ENCODE data around the gene GPC3.

The GPC3 gene

DNA sequence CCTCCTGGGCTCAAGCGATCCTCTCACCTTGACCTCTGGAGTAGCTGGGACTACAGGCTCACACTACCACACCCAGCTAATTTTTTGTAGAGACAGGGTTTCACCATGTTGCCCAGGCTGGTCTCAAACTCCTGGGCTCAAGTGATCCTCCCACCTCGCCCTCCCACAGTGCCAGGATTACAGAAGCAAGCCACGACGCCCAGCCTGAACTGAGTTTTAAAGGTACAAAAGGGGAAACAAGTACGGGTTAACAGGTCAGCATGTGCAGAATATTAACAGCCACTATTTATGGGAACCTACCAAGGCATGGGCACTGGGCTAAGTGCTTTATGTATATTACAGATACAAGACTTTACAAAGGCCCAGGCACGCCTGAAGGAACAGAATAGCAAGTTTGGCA, 405.8 kb downstream of the GPC3 start:
- TF ChIP-seq EGR1 (IDR thresholded peaks at IDR 0.05) (no peak), CEBPB (IDR thresholded peaks at IDR 0.05) (no peak), CREB1 (IDR thresholded peaks at IDR 0.05; ENCODE audit: low read depth) (no peak), NFIC (IDR thresholded peaks at IDR 0.05) (no peak), TEAD4 (IDR thresholded peaks at IDR 0.05) (no peak), TAF1 (IDR thresholded peaks at IDR 0.05; ENCODE audit: low read depth) (no peak), FOXM1 (IDR thresholded peaks at IDR 0.05; ENCODE audit: borderline replicate concordance, low read depth) (no peak), TCF12 (IDR thresholded peaks at IDR 0.05; ENCODE audit: low read depth) (no peak)
- TF ChIP-seq, protein P1, sequence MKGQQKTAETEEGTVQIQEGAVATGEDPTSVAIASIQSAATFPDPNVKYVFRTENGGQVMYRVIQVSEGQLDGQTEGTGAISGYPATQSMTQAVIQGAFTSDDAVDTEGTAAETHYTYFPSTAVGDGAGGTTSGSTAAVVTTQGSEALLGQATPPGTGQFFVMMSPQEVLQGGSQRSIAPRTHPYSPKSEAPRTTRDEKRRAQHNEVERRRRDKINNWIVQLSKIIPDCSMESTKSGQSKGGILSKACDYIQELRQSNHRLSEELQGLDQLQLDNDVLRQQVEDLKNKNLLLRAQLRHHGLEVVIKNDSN (IDR thresholded peaks at IDR 0.05) = no peak
- TF ChIP-seq, protein P2, sequence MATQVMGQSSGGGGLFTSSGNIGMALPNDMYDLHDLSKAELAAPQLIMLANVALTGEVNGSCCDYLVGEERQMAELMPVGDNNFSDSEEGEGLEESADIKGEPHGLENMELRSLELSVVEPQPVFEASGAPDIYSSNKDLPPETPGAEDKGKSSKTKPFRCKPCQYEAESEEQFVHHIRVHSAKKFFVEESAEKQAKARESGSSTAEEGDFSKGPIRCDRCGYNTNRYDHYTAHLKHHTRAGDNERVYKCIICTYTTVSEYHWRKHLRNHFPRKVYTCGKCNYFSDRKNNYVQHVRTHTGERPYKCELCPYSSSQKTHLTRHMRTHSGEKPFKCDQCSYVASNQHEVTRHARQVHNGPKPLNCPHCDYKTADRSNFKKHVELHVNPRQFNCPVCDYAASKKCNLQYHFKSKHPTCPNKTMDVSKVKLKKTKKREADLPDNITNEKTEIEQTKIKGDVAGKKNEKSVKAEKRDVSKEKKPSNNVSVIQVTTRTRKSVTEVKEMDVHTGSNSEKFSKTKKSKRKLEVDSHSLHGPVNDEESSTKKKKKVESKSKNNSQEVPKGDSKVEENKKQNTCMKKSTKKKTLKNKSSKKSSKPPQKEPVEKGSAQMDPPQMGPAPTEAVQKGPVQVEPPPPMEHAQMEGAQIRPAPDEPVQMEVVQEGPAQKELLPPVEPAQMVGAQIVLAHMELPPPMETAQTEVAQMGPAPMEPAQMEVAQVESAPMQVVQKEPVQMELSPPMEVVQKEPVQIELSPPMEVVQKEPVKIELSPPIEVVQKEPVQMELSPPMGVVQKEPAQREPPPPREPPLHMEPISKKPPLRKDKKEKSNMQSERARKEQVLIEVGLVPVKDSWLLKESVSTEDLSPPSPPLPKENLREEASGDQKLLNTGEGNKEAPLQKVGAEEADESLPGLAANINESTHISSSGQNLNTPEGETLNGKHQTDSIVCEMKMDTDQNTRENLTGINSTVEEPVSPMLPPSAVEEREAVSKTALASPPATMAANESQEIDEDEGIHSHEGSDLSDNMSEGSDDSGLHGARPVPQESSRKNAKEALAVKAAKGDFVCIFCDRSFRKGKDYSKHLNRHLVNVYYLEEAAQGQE (IDR thresholded peaks at IDR 0.05; ENCODE audit: low read depth) = no peak

DNA sequence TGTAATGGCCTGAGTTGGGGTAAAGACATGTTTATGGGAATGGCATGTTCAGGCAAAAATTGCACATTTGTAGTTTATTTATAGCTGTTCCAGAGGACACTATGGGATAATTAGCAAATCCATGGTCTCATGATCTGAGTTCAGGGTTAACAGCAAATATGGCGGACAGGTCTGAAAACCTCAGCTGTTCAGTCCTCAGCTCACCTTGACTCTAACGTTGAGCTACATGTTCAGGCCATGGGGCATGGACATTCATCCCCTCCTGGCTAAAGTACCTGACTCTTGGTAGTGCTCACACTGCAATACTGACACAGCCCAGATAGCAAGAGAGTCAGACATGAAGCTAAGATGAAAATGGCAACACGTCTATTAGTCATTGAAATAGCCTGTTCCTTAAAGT, 408.5 kb downstream of the GPC3 start:
- TF ChIP-seq, protein P2 (IDR thresholded peaks at IDR 0.05; ENCODE audit: low read depth) = no peak
- TF ChIP-seq, protein P1 (IDR thresholded peaks at IDR 0.05) = no peak
- TF ChIP-seq EP300 (IDR thresholded peaks at IDR 0.05; ENCODE audit: borderline replicate concordance) (no peak), TCF12 (IDR thresholded peaks at IDR 0.05; ENCODE audit: low read depth) (no peak), NFIC (IDR thresholded peaks at IDR 0.05) (no peak), RAD21 (IDR thresholded peaks at IDR 0.05; ENCODE audit: low read depth) (no peak), FOXM1 (IDR thresholded peaks at IDR 0.05; ENCODE audit: borderline replicate concordance, low read depth) (no peak), CREB1 (IDR thresholded peaks at IDR 0.05; ENCODE audit: low read depth) (no peak), CEBPB (IDR thresholded peaks at IDR 0.05) (no peak), EGR1 (IDR thresholded peaks at IDR 0.05) (no peak), TEAD4 (IDR thresholded peaks at IDR 0.05) (no peak), TAF1 (IDR thresholded peaks at IDR 0.05; ENCODE audit: low read depth) (no peak), ZBTB7A (IDR thresholded peaks at IDR 0.05; ENCODE audit: low read depth) (no peak), YY1 (IDR thresholded peaks at IDR 0.05; ENCODE audit: low read depth) (no peak)
- TF ChIP-seq, protein P3, sequence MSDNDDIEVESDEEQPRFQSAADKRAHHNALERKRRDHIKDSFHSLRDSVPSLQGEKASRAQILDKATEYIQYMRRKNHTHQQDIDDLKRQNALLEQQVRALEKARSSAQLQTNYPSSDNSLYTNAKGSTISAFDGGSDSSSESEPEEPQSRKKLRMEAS (IDR thresholded peaks at IDR 0.05) = no peak

DNA sequence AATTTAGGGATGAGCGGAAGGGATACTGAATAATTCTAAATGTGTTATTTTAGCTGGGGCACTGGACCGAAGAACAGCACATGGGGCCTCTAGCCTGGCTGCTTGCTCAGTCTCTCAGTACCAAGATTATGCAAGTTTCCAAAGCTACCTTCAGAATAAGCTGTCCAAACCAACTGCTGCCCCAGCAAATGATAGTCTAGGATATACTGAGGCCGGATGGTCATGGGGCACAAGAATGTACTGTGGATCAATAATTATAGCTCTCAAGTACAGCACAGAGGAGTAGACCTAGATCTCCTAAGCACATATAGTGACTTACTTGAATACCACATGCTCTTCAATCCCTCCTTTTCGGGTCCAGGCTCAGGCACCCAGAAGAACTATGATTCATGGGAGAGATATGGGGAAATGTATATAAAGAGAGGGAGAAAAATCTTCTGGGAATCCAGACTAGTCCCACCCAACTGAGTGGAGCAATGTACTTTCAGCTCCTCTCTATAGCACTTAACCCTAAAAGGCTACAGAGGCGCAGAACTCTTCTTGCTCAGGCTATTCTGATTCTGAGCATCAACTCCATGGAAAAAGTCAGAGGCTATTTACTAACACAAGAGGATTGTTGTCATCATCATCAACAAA, 409.8 kb downstream of the GPC3 start:
- no peak for TF ChIP-seq EP300 (IDR thresholded peaks at IDR 0.05; ENCODE audit: borderline replicate concordance)
- TF ChIP-seq TEAD4 (IDR thresholded peaks at IDR 0.05) = no peak
- TF ChIP-seq FOXM1 (IDR thresholded peaks at IDR 0.05; ENCODE audit: borderline replicate concordance, low read depth) = no peak
- TF ChIP-seq NFIC (IDR thresholded peaks at IDR 0.05) = no peak
- no peak for TF ChIP-seq RAD21 (IDR thresholded peaks at IDR 0.05; ENCODE audit: low read depth)
- TF ChIP-seq CEBPB (IDR thresholded peaks at IDR 0.05) = no peak
- TF ChIP-seq CREB1 (IDR thresholded peaks at IDR 0.05; ENCODE audit: low read depth) = no peak
- no peak for TF ChIP-seq ZBTB7A (IDR thresholded peaks at IDR 0.05; ENCODE audit: low read depth)
- TF ChIP-seq TAF1 (IDR thresholded peaks at IDR 0.05; ENCODE audit: low read depth) = no peak
- no peak for TF ChIP-seq TCF12 (IDR thresholded peaks at IDR 0.05; ENCODE audit: low read depth)
- TF ChIP-seq YY1 (IDR thresholded peaks at IDR 0.05; ENCODE audit: low read depth) = no peak
- TF ChIP-seq, protein P3 (IDR thresholded peaks at IDR 0.05) = no peak

DNA sequence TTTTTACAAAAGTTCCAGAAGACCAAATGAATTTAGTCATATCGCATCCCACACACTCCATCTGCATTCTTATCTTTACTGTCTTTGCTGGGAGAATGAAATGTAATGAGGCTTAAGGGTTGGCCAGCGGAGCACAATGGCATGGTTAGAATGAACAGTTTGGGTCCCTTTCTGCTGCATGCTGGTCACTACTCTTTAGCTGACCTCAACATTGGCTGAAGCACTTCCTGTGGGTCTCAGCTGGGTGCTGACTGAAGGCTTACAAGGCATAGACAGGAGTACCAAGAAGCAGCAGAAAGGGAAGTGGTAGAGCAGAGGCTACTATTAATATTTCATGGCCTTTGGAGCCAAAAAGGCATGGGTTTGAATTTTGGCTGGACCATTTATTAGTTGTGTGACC, 410.7 kb downstream of the GPC3 start:
- TF ChIP-seq EGR1 (IDR thresholded peaks at IDR 0.05) (no peak), NFIC (IDR thresholded peaks at IDR 0.05) (no peak), ZBTB7A (IDR thresholded peaks at IDR 0.05; ENCODE audit: low read depth) (no peak), EP300 (IDR thresholded peaks at IDR 0.05; ENCODE audit: borderline replicate concordance) (no peak), CREB1 (IDR thresholded peaks at IDR 0.05; ENCODE audit: low read depth) (no peak), CEBPB (IDR thresholded peaks at IDR 0.05) (no peak), TCF12 (IDR thresholded peaks at IDR 0.05; ENCODE audit: low read depth) (no peak), YY1 (IDR thresholded peaks at IDR 0.05; ENCODE audit: low read depth) (no peak), FOXM1 (IDR thresholded peaks at IDR 0.05; ENCODE audit: borderline replicate concordance, low read depth) (no peak), TAF1 (IDR thresholded peaks at IDR 0.05; ENCODE audit: low read depth) (no peak), TEAD4 (IDR thresholded peaks at IDR 0.05) (no peak), RAD21 (IDR thresholded peaks at IDR 0.05; ENCODE audit: low read depth) (no peak)
- TF ChIP-seq, protein P2 (IDR thresholded peaks at IDR 0.05; ENCODE audit: low read depth) = no peak
- TF ChIP-seq, protein P1 (IDR thresholded peaks at IDR 0.05) = no peak
- TF ChIP-seq, protein P3 (IDR thresholded peaks at IDR 0.05) = no peak

Data from Ishikawa (cell line).